HG03175 (cell line): ENCODE results near the gene KBTBD2.
"Not testable (repeated sequence)": the region's sequence is repeated elsewhere in the genome, so short reads cannot be mapped to it uniquely, and the experiment has no call there.

Experiments
- ATAC-seq: cut with Tn5 transposase; IDR thresholded peaks from one replicate; pipeline ENCODE4 v1.9.1; 2021; ENCODE audit warnings: mild to moderate bottlenecking, moderate library complexity; ENCODE audit not compliant: unreplicated experiment

KBTBD2 gene

DNA sequence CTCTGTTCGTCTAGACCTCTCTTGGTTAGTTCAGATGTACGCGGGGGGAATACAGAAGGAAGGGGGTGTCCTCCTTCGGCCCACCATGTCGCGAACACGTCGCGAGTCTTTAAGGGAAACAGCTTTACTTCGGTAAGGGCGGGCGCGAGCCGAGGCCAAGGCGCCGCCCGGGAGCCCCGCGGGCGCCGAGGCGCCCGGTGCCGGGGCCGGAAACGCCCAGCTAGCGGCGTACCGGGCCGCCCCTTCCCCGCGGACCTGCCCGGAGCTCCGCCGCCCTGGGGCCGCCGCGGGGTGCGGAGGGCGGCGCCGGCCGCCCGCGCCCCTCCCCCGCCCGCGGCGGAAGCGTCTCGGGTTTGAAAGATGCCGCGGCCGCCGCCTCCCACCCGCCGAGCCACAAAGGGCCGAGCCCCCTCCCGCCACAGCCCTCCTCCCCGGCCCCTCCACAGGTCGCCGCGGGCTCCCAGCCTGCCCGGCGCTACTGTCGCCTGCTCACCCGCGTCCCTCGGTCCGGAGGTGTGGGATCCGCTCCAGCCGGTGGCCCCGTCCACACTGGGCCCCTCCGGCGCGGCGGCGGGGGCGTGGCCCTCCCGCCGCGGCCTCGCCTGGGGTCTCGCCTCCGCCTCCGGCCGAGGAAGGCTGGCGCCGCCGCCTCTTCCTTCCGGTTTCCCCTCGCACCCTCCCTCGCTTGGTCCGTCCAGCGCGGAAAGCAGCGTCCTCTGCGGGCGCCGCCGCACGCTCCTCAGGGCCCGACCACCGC, at the start of gene KBTBD2:
Gene KBTBD2 (minus strand): TSS at position 718 of the 757 bp plus-strand sequence. CDS start 12,156 bp downstream, outside the sequence.
- peak; percentile 67 for ATAC-seq

- no peak for ATAC-seq
These were observed 49.6 kb upstream of the KBTBD2 start for GRCh38 chr7:32941181-32941580.

DNA sequence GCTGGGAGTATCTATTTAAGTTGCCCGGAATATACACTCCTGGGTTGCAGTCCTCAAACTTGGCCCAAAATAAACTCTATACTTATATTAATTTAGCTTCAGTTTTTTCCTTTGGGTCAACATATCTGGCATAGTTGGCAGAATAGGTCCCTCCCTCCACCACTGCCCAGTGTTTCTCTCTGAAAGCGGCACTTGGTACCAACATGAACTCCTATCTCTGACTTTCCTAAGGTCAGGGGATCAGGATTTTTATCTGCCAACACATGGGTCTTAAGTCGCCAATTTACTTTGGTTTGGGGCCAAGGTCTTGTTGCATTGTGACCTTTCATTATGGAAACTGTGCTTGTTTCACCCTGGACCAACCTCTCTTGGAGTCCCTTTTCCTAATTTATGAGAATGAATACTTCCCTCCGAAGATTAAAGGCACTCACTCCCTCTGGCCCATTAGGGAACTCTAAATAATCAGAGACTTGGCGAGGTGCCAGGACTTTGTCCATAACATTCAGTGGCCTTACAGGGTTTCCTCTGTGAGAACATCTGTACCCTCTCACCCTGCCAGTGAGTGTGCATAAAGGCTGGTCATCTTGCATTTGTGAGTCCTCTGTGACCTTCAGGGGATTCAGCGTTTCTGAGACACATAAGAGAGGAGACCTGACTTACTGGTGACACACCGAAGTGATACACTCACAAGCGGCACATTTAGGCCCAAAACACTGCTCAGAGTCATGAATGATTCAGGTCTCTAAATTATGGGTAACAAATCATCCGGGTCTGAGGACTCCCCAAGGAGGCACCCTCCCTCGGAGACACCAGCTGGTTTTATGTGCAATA, 46.0 kb upstream of the KBTBD2 start:
- ATAC-seq, result no peak

- ATAC-seq, result no peak
These were observed 45.1 kb upstream of the KBTBD2 start for GRCh38 chr7:32936689-32937088.

DNA sequence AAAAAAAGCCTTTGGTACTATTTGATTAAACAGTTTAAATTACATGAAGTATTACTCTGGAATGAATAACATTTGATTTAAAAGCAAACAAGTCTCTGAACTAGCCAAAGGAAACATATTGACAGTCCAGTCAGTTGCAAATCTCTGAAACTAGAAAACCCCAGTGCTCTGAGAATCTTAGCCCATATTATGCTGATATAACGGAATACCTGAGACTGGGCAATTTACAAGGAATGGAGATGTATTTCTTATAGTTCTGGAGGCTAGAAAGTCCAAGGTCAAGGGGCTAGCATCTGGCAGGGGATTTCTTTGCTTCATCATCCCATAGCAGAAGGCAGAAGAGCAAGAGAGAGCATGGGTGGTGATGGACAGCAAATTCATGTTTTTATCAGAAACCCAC, 44.0 kb upstream of the KBTBD2 start:
- no peak for ATAC-seq

DNA sequence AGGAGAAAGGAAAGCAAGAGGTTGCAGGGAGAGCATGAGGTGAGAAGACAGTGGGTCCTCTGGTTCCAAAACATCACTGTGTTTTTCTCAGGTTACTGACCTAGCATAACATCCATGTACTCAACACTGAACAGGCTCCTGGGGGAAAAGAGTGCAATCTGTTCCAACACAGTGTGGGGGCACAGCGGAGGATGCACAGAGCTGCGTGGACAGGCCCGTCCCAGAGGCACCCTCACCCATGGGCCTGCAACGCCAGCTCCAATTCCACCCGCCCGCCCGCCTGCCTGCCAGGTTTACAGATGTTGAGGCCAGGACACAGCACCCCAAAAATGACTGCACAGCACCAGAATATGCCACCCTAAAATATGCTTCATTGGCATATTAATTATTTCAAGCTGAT, 38.8 kb upstream of the KBTBD2 start:
- ATAC-seq, result no peak

DNA sequence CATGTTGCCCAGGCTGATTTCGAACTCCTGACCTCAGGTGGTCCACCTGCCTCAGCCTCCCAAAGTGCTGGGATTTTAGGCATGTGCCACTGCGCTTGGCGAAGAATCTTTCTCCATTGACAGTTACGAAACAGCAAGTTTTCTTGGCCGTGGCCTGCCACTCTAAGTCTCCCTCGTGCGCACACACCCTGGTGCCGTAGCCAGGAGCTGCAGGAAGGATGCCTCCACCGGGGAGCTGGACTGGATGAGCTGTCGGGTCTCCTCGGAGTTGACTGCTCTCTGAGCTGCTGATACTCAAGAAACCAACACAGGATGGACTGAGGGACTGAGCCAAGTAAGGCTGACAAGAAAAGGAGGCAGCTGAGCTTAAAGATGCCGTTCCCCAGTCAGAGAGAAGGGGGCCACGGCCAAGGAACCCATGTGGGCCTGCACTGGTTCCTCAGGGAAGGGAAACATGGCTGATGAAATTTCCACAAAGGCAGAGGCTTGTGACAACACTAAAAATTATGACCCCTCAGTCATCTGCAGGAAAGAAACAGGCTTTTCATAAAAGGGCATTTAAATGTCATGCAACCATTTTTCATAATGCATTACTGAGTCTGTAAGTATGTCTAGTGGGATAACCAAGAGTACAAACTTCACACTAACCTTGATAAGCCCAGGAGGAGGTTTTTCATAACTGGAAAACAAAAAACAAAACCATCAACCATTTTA, 38.0 kb upstream of the KBTBD2 start:
- ATAC-seq, result no peak

GRCh38 chr7:32928785-32929298, 37.3 kb upstream of the KBTBD2 start:
- ATAC-seq, result no peak

DNA sequence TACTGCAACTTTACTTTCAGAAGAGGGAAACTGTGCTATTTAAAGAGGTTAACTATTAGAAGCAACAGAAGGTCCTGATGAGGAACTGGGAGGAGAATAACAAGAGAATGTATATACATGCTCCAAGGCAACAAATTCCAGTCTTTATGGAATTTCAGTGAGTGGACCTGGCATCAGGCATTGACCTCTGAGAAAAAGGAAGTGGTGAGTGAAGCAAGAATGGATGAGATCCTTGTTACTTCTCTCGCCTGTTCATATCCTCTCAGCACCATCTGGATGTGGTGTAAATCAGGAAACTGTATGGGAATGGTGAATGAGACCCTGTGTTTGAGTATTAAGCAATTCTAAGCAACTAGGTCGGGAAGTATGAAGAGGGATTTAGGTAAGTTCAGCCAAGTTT, 30.3 kb upstream of the KBTBD2 start:
- ATAC-seq, result no peak

- ATAC-seq, result not testable (repeated sequence)
These were observed 25.4 kb upstream of the KBTBD2 start for GRCh38 chr7:32916994-32917393.

GRCh38 chr7:32916006-32916405, 24.4 kb upstream of the KBTBD2 start:
- no peak for ATAC-seq

- ATAC-seq, result no peak
These were observed 23.5 kb upstream of the KBTBD2 start for GRCh38 chr7:32915041-32915536.

- no peak for ATAC-seq
These were observed 22.6 kb upstream of the KBTBD2 start for GRCh38 chr7:32914184-32914583.

- no peak for ATAC-seq
These were observed 18.6 kb upstream of the KBTBD2 start for GRCh38 chr7:32910195-32910594.

DNA sequence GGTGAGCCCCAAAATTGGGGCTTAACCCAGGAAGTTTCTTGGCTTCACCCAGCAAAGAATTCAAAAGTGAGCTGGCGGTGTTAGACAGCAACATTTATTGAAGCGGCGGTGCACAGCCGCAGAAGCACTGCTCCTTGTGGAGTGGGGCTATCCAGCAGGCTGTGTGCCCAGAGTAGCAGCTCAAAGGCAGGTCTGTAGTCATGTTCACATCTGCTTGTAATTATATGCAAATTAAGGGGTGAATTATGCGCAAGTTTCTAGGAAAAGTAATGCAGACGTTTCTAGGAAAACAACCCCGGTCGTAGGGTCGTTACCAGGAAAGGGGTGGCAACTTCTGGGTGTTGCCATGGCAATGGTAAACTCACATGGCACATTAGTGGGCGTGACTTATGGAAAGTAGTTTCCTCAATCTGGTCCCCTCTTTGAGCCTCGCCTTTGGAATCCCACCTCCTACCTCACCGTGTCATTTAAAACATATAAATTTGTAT, 13.7 kb upstream of the KBTBD2 start:
- peak; percentile 71 for ATAC-seq

GRCh38 chr7:32901629-32902028, 10.1 kb upstream of the KBTBD2 start:
- ATAC-seq, result no peak

DNA sequence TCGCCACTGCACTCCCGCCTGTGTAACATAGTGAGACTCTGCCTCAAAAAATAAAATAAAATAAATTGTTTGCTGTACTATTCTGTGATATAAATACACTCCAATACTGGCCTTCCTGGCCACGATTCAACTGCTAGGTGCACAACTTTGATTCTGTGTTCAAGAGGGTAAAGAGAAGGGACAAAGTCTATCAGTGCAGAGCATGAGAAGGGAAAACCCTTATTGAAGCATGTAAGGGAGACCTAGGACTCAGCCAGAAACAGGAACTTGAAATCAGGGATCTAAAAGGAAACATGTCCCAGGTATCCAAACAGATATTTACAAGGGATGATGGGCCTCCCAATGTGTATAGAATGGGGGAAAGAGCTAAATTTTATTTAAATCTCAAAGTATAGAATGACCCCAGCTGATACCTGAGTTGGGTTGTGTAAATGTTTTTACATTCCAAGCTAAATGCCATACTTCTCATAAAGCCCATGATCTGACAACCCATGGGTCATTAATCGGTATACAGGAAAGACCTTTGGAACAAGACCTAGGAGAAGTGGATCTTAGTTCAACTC, 9.0 kb upstream of the KBTBD2 start:
- no peak for ATAC-seq

DNA sequence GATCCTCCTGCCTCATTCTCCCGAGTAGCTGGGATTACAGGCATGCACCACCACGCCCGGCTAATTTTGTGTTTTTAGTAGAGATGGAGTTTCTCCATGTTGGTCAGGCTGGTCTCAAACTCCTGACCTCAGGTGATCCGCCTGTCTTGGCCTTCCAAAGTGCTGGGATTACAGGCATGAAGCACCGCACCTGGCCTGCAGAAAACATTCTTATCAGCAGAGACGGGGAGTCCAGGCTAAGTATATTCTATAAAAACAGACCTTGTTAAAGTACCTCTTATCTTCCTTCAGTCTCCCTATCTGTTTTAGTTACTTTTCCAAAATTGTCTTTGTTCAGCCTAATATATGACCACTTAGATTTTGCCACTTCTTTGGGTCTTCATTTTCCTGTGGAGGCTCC, 5.8 kb upstream of the KBTBD2 start:
- not testable (repeated sequence) for ATAC-seq

DNA sequence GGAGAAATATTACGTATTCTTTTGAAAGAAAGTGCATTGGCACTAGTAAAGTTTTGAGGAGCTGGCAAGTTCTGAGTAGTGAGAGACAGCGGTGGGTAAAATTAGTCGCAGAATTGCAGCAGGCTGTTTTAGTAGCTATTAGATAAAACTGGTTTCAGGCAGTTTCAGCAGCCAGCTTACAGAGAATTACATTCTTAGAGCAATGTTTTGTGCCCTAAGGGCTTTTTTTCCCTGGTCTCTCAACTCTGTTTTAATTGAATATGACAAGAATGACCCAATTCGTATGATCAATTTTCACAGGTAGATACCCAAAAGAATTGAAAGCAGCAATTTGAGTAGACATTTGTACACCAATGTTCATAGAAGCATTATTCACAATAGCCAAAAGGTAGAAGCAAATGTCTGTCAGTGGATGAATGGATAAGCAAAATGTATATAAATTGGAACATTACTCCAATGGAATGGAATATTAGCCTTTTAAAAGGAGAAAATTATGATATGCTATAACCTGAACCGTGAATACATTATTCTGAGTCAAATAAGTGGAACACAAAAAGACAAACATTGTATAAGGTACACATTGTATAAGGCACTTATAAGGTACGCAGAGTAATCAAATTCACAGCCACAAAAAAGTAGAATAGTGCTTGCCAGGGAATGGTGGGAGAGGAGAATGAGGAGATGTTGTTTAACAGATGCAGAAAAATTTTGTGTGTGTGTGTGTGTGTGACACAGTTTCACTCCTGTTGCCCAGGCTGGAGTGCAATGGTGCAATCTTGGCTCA, 5.2 kb upstream of the KBTBD2 start:
- no peak for ATAC-seq

DNA sequence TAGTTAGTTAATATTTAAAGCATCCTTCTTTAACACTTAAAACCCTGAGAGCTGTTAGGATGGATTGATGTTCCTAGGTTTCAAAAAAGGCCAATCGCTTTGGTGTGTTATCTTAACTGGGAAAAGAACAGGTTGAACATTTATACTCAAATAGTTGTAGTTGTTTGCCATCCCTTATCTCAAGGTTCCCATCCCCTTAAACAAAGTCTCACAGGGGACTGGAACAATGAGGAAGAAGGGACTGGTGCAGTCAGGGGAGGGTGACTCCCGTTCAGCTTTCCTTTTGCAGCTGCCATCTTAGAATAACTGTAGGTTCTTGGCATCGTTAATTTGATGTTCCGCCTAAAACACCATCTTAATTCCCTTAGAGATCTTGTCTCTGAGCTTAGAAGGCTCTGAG, 2.6 kb upstream of the KBTBD2 start:
- ATAC-seq, result no peak
